Mucosa of rectum (tissue), 2 donors: Measurements from ENCODE around the gene KLC4.

Source experiments
- H3K27ac ChIP-seq, 2 donors: one replicate each; pipeline ENCODE4 v1.7.0; 2013; ENCODE audit warnings: inconsistent platforms in 2 of 2, low read depth in 2 of 2, low read length in 2 of 2
- H3K27me3 ChIP-seq, 2 donors: one replicate each; pipeline ENCODE4 v1.7.0; 2013; ENCODE audit warnings: low read length in 2 of 2; ENCODE audit not compliant: control insufficient read depth in 2 of 2, insufficient read depth in 2 of 2
- H3K36me3 ChIP-seq, 2 donors: one replicate each; pipeline ENCODE4 v1.7.0; 2013; ENCODE audit warnings: low read length in 2 of 2; ENCODE audit not compliant: control insufficient read depth in 2 of 2, insufficient read depth in 2 of 2
- H3K4me1 ChIP-seq, 2 donors: one replicate each; pipeline ENCODE4 v1.7.0; 2013; ENCODE audit warnings: low read length in 2 of 2, mild to moderate bottlenecking in 1 of 2; ENCODE audit not compliant: control insufficient read depth in 2 of 2, insufficient read depth in 2 of 2
- H3K4me3 ChIP-seq, 2 donors: one replicate each; pipeline ENCODE4 v1.7.0; 2013; ENCODE audit warnings: low read length in 2 of 2
- H3K9ac ChIP-seq, 2 donors: one replicate each; pipeline ENCODE4 v1.7.0; 2013; ENCODE audit warnings: low read length in 2 of 2, low read depth in 1 of 2, mild to moderate bottlenecking in 1 of 2
- H3K9me3 ChIP-seq, 2 donors: one replicate each; pipeline ENCODE4 v1.7.0; 2013; ENCODE audit warnings: low read length in 2 of 2; ENCODE audit not compliant: control insufficient read depth in 2 of 2
- donor health status: healthy.
- donor health status: Normal muscosa, but diverticular disease.

Gene KLC4

GRCh38 chr6:43050981-43051380 is 8.4 kb upstream of the KLC4 start:
- Histone ChIP-seq H3K4me1 (peaks cover 8 to 17% of the 10 kb centered on the region in 2 donors), H3K9ac (no peak overlapping the region), H3K4me3 (no peak overlapping the region), H3K36me3 (peaks cover 17 to 40% of the 10 kb centered on the region in 2 donors), H3K9me3 (no peaks in the 10 kb centered on the region), H3K27me3 (no peaks in the 10 kb centered on the region), H3K27ac (no peak overlapping the region)

- H3K9ac ChIP-seq = no peak overlapping the region
- no peaks in the 10 kb centered on the region for H3K9me3 ChIP-seq
- H3K27me3 ChIP-seq = no peaks in the 10 kb centered on the region
- peaks cover 13 to 34% of the 10 kb centered on the region in 2 donors for H3K36me3 ChIP-seq
- peaks cover 8 to 17% of the 10 kb centered on the region in 2 donors for H3K4me1 ChIP-seq
- peak overlapping the region; percentile 86 to 88 for H3K27ac ChIP-seq
- H3K4me3 ChIP-seq = peak overlapping the region; percentile 78 to 83
Observed at GRCh38 chr6:43052225-43052841, 7.1 kb upstream of the KLC4 start.

GRCh38 chr6:43052842-43053544 is 6.4 kb upstream of the KLC4 start:
- no peaks in the 10 kb centered on the region for H3K27me3 ChIP-seq
- H3K4me1 ChIP-seq = peaks cover 8 to 18% of the 10 kb centered on the region in 2 donors
- peak overlapping the region; percentile 78 to 83 for H3K4me3 ChIP-seq
- peaks cover 18 to 34% of the 10 kb centered on the region in 2 donors for H3K36me3 ChIP-seq
- peak overlapping the region; percentile 95 to 97 for H3K9ac ChIP-seq
- H3K9me3 ChIP-seq = no peaks in the 10 kb centered on the region
- peak overlapping the region; percentile 86 to 88 for H3K27ac ChIP-seq

- Histone ChIP-seq H3K9me3 (no peaks in the 10 kb centered on the region), H3K27me3 (no peaks in the 10 kb centered on the region), H3K4me1 (peaks cover 14 to 25% of the 10 kb centered on the region in 2 donors), H3K27ac (peak within 1 kb of the TSS; percentile 86 to 88), H3K9ac (peak within 1 kb of the TSS; percentile 95 to 97), H3K36me3 (peaks cover 18 to 32% of the 10 kb centered on the region in 2 donors), H3K4me3 (peak within 1 kb of the TSS; percentile 78 to 83)
Observed at GRCh38 chr6:43053545-43054205, 5.8 kb upstream of the KLC4 start, which contains the start of gene CUL7. CUL7 (minus strand) TSS chr6:43053851; CDS start chr6:43052788, 1,063 bp downstream.

GRCh38 chr6:43054206-43054943 is 5.1 kb upstream of the KLC4 start:
- peaks cover 17 to 26% of the 10 kb centered on the region in 2 donors for H3K4me1 ChIP-seq
- peak overlapping the region; percentile 78 to 83 for H3K4me3 ChIP-seq
- H3K27ac ChIP-seq = peak overlapping the region; percentile 86 to 88
- peaks cover 18 to 29% of the 10 kb centered on the region in 2 donors for H3K36me3 ChIP-seq
- no peaks in the 10 kb centered on the region for H3K27me3 ChIP-seq
- H3K9me3 ChIP-seq = no peaks in the 10 kb centered on the region
- H3K9ac ChIP-seq = peak overlapping the region; percentile 95 to 97

- Histone ChIP-seq H3K4me1 (peaks cover 17 to 37% of the 10 kb centered on the region in 2 donors), H3K9me3 (no peaks in the 10 kb centered on the region), H3K9ac (no peak overlapping the region), H3K27ac (no peak overlapping the region), H3K4me3 (no peak overlapping the region), H3K27me3 (no peaks in the 10 kb centered on the region), H3K36me3 (peaks cover 18 to 20% of the 10 kb centered on the region in 2 donors)
Observed at GRCh38 chr6:43055966-43056365, 3.5 kb upstream of the KLC4 start.

- peak overlapping the region in 1 of 2 donors; percentile 92 for H3K27ac ChIP-seq
- H3K4me1 ChIP-seq = peaks cover 22 to 37% of the 10 kb centered on the region in 2 donors
- H3K9me3 ChIP-seq = no peaks in the 10 kb centered on the region
- H3K9ac ChIP-seq = peak overlapping the region; percentile 85 to 99
- H3K27me3 ChIP-seq = no peaks in the 10 kb centered on the region
- peaks cover 23 to 29% of the 10 kb centered on the region in 2 donors for H3K36me3 ChIP-seq
- H3K4me3 ChIP-seq = peak overlapping the region; percentile 94 to 99
Observed at GRCh38 chr6:43058531-43058930, 900 bp upstream of the KLC4 start.

- Histone ChIP-seq H3K9ac (peak overlapping the region; percentile 72 to 93), H3K4me1 (peaks cover 18 to 32% of the 10 kb centered on the region in 2 donors), H3K36me3 (peaks cover 31 to 33% of the 10 kb centered on the region in 2 donors), H3K9me3 (no peaks in the 10 kb centered on the region), H3K27ac (peak overlapping the region; percentile 92 to 99), H3K4me3 (peak overlapping the region; percentile 94 to 99), H3K27me3 (no peaks in the 10 kb centered on the region)
Observed at GRCh38 chr6:43060034-43060754, 763 bp downstream of the KLC4 start.
